Osteoblast (primary cell): Measurements from ENCODE around the gene AMOTL1. TPM values are rescaled to one million over a fixed set of nuclear protein-coding genes. Genes with fewer than 3 reads are reported as not detected.
A peak's percentile ranks its signal among the peaks of the same experiment; 100 is the strongest.

Experiments
- DNase-seq: peaks from one replicate; pipeline ENCODE4 v3.0.0; 2011; ENCODE audit warnings: low spot score, mixed read lengths; ENCODE audit not compliant: insufficient read length; ENCODE audit errors: missing footprints
- H2AFZ ChIP-seq: 2 replicates; pipeline ENCODE4 v1.6.0; 2011; ENCODE audit warnings: mild to moderate bottlenecking, low read length
- H3K27ac ChIP-seq: 2 replicates; pipeline ENCODE4 v1.5.1; 2011; ENCODE audit warnings: mild to moderate bottlenecking, low read depth, low read length, moderate library complexity
- H3K27me3 ChIP-seq: 2 replicates; pipeline ENCODE4 v1.6.0; 2012; ENCODE audit warnings: mild to moderate bottlenecking, control low read depth, inconsistent platforms, low read length, moderate library complexity; ENCODE audit not compliant: insufficient read depth
- H3K36me3 ChIP-seq: 2 replicates; pipeline ENCODE4 v1.5.1; 2011; ENCODE audit warnings: mild to moderate bottlenecking, low read length, control low read depth, moderate library complexity; ENCODE audit not compliant: insufficient read depth
- H3K4me1 ChIP-seq: 2 replicates; pipeline ENCODE4 v1.5.1; 2011; ENCODE audit warnings: mild to moderate bottlenecking, low read length, control low read depth, moderate library complexity; ENCODE audit not compliant: insufficient read depth
- H3K4me2 ChIP-seq: 2 replicates; pipeline ENCODE4 v1.6.0; 2011; ENCODE audit warnings: mild to moderate bottlenecking, low read length; ENCODE audit not compliant: insufficient read depth
- H3K4me3 ChIP-seq: fragments of 200-600 bp; sonication (generic); 3 replicates; pipeline ENCODE4 v1.5.1; 2012; ENCODE audit warnings: mild to moderate bottlenecking, low read length, inconsistent platforms; ENCODE audit not compliant: insufficient read depth
- H3K79me2 ChIP-seq: 2 replicates; pipeline ENCODE4 v1.6.0; 2012; ENCODE audit warnings: mild to moderate bottlenecking, low read length, control low read depth, inconsistent platforms; ENCODE audit not compliant: insufficient read depth
- H3K9me3 ChIP-seq: 2 replicates; pipeline ENCODE4 v1.5.1; 2011; ENCODE audit warnings: low read depth, low read length, control low read depth
- H4K20me1 ChIP-seq: 2 replicates; pipeline ENCODE4 v1.6.0; 2012; ENCODE audit warnings: mild to moderate bottlenecking, low read length, control low read depth; ENCODE audit not compliant: insufficient read depth
- total RNA-seq: library from RNA; depleted of rRNA; stranded (reverse); fragments of >200 nt; gene quantifications from 2 replicates; pipeline ENCODE4 v1.2.3, GENCODE V29; 2012
- TF ChIP-seq, protein P1 (sequence below): IDR thresholded peaks from 2 replicates; pipeline ENCODE4 v1.5.1; 2011; ENCODE audit warnings: mild to moderate bottlenecking, low read depth, low read length, moderate library complexity; ENCODE audit errors: extremely low read depth

The AMOTL1 gene
- total RNA-seq, 1 donor: 53.6 TPM

- DNase-seq: no peak
- TF ChIP-seq, protein P1, sequence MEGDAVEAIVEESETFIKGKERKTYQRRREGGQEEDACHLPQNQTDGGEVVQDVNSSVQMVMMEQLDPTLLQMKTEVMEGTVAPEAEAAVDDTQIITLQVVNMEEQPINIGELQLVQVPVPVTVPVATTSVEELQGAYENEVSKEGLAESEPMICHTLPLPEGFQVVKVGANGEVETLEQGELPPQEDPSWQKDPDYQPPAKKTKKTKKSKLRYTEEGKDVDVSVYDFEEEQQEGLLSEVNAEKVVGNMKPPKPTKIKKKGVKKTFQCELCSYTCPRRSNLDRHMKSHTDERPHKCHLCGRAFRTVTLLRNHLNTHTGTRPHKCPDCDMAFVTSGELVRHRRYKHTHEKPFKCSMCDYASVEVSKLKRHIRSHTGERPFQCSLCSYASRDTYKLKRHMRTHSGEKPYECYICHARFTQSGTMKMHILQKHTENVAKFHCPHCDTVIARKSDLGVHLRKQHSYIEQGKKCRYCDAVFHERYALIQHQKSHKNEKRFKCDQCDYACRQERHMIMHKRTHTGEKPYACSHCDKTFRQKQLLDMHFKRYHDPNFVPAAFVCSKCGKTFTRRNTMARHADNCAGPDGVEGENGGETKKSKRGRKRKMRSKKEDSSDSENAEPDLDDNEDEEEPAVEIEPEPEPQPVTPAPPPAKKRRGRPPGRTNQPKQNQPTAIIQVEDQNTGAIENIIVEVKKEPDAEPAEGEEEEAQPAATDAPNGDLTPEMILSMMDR: no peak
- peak overlapping the region; percentile 13 for H2AFZ ChIP-seq
- H3K4me1 ChIP-seq: peaks cover 17% of the 10 kb centered on the region
- no peak overlapping the region for H3K27ac ChIP-seq
- no peaks in the 10 kb centered on the region for H3K27me3 ChIP-seq
- H4K20me1 ChIP-seq: peaks cover 11% of the 10 kb centered on the region
- H3K9me3 ChIP-seq: no peaks in the 10 kb centered on the region
- no peak overlapping the region for H3K4me2 ChIP-seq
- no peak overlapping the region for H3K4me3 ChIP-seq
- peaks cover 30% of the 10 kb centered on the region for H3K79me2 ChIP-seq
- no peaks in the 10 kb centered on the region for H3K36me3 ChIP-seq
These were observed 1.4 kb upstream of the AMOTL1 start for GRCh38 chr11:94766713-94767206.

DNA sequence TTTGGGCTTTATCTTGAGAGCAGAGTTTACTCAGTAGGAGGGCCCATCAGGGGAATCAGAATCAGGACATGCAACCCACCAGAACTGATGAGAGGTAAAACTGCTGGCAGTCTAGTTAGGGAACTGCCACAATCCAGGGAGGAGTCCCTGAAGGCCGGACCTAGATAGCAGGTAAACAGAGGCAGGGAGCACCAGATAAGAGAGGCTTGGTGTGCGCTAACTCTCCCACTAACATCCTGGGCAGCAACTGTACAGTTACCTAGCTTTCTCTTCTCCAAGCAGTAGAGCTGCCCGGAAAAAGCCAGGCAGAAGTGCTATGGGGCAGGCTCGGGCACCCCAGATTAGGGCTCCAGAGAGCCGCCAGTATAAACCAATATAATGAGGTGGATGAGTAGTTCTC lies 865 bp upstream of the AMOTL1 start:
- peaks cover 17% of the 10 kb centered on the region for H3K4me1 ChIP-seq
- H4K20me1 ChIP-seq: peaks cover 15% of the 10 kb centered on the region
- no peak for DNase-seq
- H3K27ac ChIP-seq: no peak overlapping the region
- no peaks in the 10 kb centered on the region for H3K36me3 ChIP-seq
- no peak overlapping the region for H3K4me3 ChIP-seq
- H3K9me3 ChIP-seq: no peaks in the 10 kb centered on the region
- no peaks in the 10 kb centered on the region for H3K27me3 ChIP-seq
- TF ChIP-seq, protein P1: no peak
- peaks cover 35% of the 10 kb centered on the region for H3K79me2 ChIP-seq
- H3K4me2 ChIP-seq: peak overlapping the region; percentile 93
- peak overlapping the region; percentile 13 for H2AFZ ChIP-seq

DNA sequence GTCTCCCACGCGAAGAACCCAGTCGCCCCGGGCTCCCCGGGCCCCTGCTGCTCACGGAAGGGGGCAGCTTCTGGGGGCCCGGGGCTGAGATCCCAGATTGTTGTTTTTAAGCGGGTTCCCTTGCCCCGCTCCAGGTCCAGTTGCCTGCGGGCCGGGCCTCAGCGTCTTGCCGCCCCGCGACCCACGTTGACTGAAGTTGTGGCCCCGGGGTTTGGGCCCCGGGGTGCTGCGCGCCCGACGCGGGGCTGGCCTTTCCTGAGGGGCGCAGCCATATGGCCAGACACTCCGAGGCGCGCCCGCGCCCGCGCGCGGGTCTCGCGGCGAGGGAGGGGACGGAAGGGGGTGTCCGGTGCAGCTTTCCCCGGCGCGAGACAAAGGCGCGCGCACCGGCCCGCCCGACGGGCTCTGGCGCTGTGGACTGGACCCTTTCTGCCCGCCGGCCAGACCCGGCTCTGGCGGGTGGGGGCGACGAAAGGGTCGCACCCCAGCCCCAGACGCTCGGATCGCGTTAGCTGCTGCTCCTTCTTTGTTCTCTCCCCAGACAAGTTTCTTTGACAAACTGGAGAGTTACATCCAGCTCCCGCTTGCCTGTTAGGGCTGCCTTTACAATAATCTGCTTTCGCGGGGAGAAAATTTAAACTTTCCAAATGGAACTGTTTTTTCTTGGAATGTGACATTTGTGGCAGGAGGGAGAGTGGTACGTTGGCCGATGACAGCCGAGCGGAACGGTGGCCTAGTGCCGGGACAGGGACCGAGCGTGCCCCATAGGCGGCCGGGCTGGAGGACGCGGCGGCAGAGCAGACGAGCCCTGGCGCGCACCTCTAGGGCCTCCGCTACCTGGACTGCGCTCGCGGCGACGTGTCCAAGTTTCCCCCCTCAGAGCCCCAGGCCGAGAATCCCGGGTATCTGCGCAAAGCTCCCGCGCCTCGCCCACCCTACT lies 716 bp downstream of the AMOTL1 start:
- H3K9me3 ChIP-seq: no peaks in the 10 kb centered on the region
- no peak for DNase-seq
- peaks cover 51% of the 10 kb centered on the region for H3K79me2 ChIP-seq

More for the DNA sequence above, 716 bp downstream of the AMOTL1 start:
- peaks cover 15% of the 10 kb centered on the region for H4K20me1 ChIP-seq
- H3K4me1 ChIP-seq: peaks cover 17% of the 10 kb centered on the region
- peak overlapping the region; percentile 78 for H2AFZ ChIP-seq
- H3K27me3 ChIP-seq: no peaks in the 10 kb centered on the region
- H3K27ac ChIP-seq: peak overlapping the region; percentile 74
- peak overlapping the region; percentile 93 for H3K4me2 ChIP-seq
- peak overlapping the region; percentile 91 for H3K4me3 ChIP-seq
- TF ChIP-seq, protein P1: no peak
- no peaks in the 10 kb centered on the region for H3K36me3 ChIP-seq
